HepG2 (cell line): ENCODE results near the gene UNC119B. TPM values are rescaled to one million over a fixed set of nuclear protein-coding genes. Genes with fewer than 3 reads are reported as not detected.

ENCODE experiments used
- CBX1 ChIP-seq: IDR thresholded peaks from one replicate; pipeline ENCODE4 v1.6.1; 2016; ENCODE audit warnings: antibody characterized with exemption, low read depth
- DZIP1 ChIP-seq: sonication (generic); formaldehyde crosslinking; IDR thresholded peaks from 2 replicates; pipeline ENCODE4 v1.5.0; 2020; ENCODE audit warnings: mild to moderate bottlenecking, missing genetic modification reagents
- ETV5 ChIP-seq: IDR thresholded peaks from 2 replicates; pipeline ENCODE4 v1.6.1; 2018; ENCODE audit warnings: missing biosample characterization, missing genetic modification reagents, inconsistent platforms, borderline replicate concordance
- GMEB2 ChIP-seq: IDR thresholded peaks from 2 replicates; pipeline ENCODE4 v1.6.1; 2016; ENCODE audit warnings: missing biosample characterization, missing genetic modification reagents, low read depth
- KLF16 ChIP-seq, 2 experiments: sonication (generic) in 1 of 2; formaldehyde crosslinking in 1 of 2; IDR thresholded peaks; 2 replicates each; pipeline versions ENCODE4 v1.6.1 to v1.8.0; 2016 to 2023; ENCODE audit warnings: missing genetic modification reagents in 2 of 2, missing compliant biosample characterization in 1 of 2
- NFYC ChIP-seq: IDR thresholded peaks from 2 replicates; pipeline ENCODE4 v1.6.1; 2016; ENCODE audit warnings: missing genetic modification reagents, missing compliant biosample characterization
- RARA ChIP-seq: IDR thresholded peaks from 2 replicates; pipeline ENCODE4 v1.6.1; 2016; ENCODE audit warnings: missing genetic modification reagents, missing compliant biosample characterization
- RARG ChIP-seq: sonication (generic); formaldehyde crosslinking; IDR thresholded peaks from 2 replicates; pipeline ENCODE4 v1.4.0; 2020; ENCODE audit warnings: low read depth, mild to moderate bottlenecking, missing genetic modification reagents
- ZBTB26 ChIP-seq: IDR thresholded peaks from 2 replicates; pipeline ENCODE4 v1.6.1; 2016; ENCODE audit warnings: missing compliant biosample characterization, missing genetic modification reagents, borderline replicate concordance
- ZNF20 ChIP-seq: sonication (generic); formaldehyde crosslinking; IDR thresholded peaks from 2 replicates; pipeline ENCODE4 v1.4.0; 2020; ENCODE audit warnings: mild to moderate bottlenecking, moderate library complexity, missing genetic modification reagents
- ZNF318 ChIP-seq: sonication (generic); formaldehyde crosslinking; IDR thresholded peaks from 2 replicates; pipeline ENCODE4 v1.4.0; 2020; ENCODE audit warnings: mild to moderate bottlenecking, missing genetic modification reagents
- ZNF367 ChIP-seq: sonication (generic); formaldehyde crosslinking; IDR thresholded peaks from 2 replicates; pipeline ENCODE4 v1.4.0; 2020; ENCODE audit warnings: missing genetic modification reagents, borderline replicate concordance
- ZNF414 ChIP-seq: sonication (generic); formaldehyde crosslinking; IDR thresholded peaks from 2 replicates; pipeline ENCODE4 v1.5.0; 2020; ENCODE audit warnings: missing genetic modification reagents
- polyA plus RNA-seq, 8 experiments: library from polyadenylated mRNA; depleted of rRNA in 3 of 8; stranded (reverse) in 7 of 8; unstranded in 1 of 8; fragments of >200 nt; fragmentation: Illumina TruSeq in 4 of 8; extraction: Trizol in 4 of 8; gene quantifications; 2 replicates each; pipeline versions ENCODE4 v1.2.1 to v1.2.3, GENCODE V29; 2011 to 2016; ENCODE audit warnings: low read depth in 4 of 8, missing spikeins in 1 of 8, mixed read lengths in 1 of 8; ENCODE audit not compliant: insufficient read depth in 1 of 8
- total RNA-seq, 5 experiments: library from RNA; depleted of rRNA; stranded (reverse); fragments of >200 nt; fragmentation: Illumina TruSeq; extraction: Trizol; gene quantifications; 2 replicates each; pipeline ENCODE4 v1.2.3, GENCODE V29; 2016; ENCODE audit warnings: low read depth in 1 of 5

The UNC119B gene
- total and polyA plus RNA-seq, 2 of the 13 experiments (the other 11 are each of a cell fraction or from before 2014, with no cell fraction given) = 19.6 to 19.7 TPM

GRCh38 chr12:120725659-120726509 lies 15.6 kb downstream of the UNC119B start, which contains the start of gene ACADS (continued):
- 0 out of 2 replicates have a peak, but pooled peaks have one; percentile 65 for TF ChIP-seq DZIP1 (CRISPR knock-in tag)
- no peak for TF ChIP-seq CBX1
- peak; percentile 77; the same call in 1 of the 2 replicates for TF ChIP-seq ZNF414 (CRISPR knock-in tag)
- TF ChIP-seq RARG (CRISPR knock-in tag) = 0 out of 2 replicates have a peak, but pooled peaks have one; percentile 49
- peak in 1 of 2 experiments; percentile 76; a peak in 2 of 4 replicates for TF ChIP-seq KLF16 (CRISPR knock-in tag; IDR thresholded peaks at IDR 0.05)
- TF ChIP-seq ZNF367 (CRISPR knock-in tag) = no peak
- no peak for TF ChIP-seq NFYC (CRISPR knock-in tag)
- TF ChIP-seq ZBTB26 = 0 out of 2 replicates have a peak, but pooled peaks have one; percentile 36
- TF ChIP-seq RARA (CRISPR knock-in tag) = peak; percentile 38; the same call in 1 of the 2 replicates
- TF ChIP-seq ETV5 = 0 out of 2 replicates have a peak, but pooled peaks have one; percentile 52
- no peak for TF ChIP-seq ZNF20
- TF ChIP-seq ZNF318 (CRISPR knock-in tag) = no peak
- no peak for TF ChIP-seq GMEB2 (CRISPR knock-in tag)
